Astrocyte (in vitro differentiated cells and primary cell): ENCODE results near the gene CDHR5.
"Not testable (repeated sequence)": the region's sequence is repeated elsewhere in the genome, so short reads cannot be mapped to it uniquely, and the experiment has no call there.

Experiments used
- EZH2 ChIP-seq: IDR thresholded peaks from 2 replicates; pipeline ENCODE4 v1.6.1; 2012; ENCODE audit warnings: mild to moderate bottlenecking, low read length, inconsistent platforms; ENCODE audit not compliant: insufficient read depth
- TF ChIP-seq, protein P1 (sequence below): IDR thresholded peaks from 2 replicates; pipeline ENCODE4 v1.5.1; 2011; ENCODE audit warnings: low read depth, mild to moderate bottlenecking, inconsistent platforms, low read length, moderate library complexity; ENCODE audit not compliant: insufficient read depth

DNA sequence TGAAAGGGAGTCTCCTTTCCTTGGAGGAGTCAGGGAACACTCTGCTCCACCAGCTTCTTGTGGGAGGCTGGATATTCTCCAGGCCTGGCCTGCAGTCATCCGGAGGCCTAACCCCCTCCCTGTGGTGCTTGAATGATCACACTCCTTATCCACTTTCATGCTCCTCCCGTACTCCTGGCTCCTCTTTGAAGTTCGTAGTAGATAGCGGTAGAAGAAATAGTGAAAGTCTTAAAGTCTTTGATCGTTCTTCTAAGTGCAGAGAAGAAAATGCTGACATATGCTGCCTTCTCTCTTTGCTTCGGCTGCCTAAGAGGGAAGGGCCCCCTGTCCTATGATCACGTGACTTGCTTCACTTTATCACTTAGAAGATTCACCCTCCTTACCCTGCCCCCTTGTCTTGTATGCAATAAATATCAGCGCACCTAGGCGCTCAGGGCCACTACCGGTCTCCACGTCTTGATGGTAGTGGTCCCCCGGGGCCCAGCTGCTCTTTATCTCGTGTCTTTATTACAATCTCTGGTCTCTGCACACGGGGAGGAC is 50.7 kb downstream of the CDHR5 start:
- TF ChIP-seq, protein P1, sequence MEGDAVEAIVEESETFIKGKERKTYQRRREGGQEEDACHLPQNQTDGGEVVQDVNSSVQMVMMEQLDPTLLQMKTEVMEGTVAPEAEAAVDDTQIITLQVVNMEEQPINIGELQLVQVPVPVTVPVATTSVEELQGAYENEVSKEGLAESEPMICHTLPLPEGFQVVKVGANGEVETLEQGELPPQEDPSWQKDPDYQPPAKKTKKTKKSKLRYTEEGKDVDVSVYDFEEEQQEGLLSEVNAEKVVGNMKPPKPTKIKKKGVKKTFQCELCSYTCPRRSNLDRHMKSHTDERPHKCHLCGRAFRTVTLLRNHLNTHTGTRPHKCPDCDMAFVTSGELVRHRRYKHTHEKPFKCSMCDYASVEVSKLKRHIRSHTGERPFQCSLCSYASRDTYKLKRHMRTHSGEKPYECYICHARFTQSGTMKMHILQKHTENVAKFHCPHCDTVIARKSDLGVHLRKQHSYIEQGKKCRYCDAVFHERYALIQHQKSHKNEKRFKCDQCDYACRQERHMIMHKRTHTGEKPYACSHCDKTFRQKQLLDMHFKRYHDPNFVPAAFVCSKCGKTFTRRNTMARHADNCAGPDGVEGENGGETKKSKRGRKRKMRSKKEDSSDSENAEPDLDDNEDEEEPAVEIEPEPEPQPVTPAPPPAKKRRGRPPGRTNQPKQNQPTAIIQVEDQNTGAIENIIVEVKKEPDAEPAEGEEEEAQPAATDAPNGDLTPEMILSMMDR = not testable (repeated sequence)
- TF ChIP-seq EZH2 = not testable (repeated sequence)
